NCI-H146 treated with DMSO at 0.1 percent for 48 hours (cell line): ENCODE results near the gene LRMDA.
A peak's percentile ranks its signal among the peaks of the same experiment; 100 is the strongest.

Experiments
- DNase-seq: peaks from one replicate; lab custom pipeline; 2025; ENCODE audit not compliant: unreplicated experiment; lab: John Stamatoyannopoulos, UW

Gene LRMDA

DNA sequence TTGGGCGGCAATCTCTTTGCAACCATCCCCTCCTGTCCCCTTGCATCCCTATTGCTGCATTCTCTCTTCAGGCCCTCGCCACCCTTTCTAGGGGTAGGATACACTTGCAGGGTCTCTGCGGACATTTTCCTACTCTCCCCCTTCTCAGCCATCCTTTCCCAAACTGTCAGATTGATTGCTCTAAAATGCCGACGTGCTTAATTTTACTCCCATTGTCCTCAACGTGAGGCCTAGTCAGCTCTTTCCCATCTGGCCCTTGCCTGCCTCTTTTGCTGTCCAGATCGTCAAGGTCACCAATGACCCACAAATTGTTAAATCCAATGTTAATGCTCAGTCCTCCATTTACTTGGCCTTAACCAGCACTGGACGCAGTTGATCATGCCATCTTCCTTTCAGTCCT, 12.7 kb upstream of the LRMDA start:
- no peak for DNase-seq

DNA sequence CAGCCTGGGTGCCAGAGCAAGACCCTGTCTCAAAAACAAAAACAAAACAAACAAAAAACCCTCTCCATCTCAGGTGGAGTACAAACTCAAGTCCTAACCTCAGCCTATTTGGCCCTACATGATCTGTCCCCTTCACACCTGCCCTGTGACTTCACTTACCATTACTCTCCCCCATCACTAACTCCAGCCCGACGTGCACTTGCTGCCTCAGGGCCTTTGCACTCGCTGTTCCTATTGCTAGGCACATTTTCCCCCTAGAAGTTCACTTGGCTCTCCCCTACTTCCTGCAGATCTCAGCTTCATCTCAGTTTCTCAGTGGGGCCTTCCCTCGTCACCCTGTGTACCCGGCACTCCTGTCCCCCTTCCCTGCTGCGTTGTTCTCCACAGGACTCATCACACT, 8.5 kb upstream of the LRMDA start:
- DNase-seq = no peak

DNA sequence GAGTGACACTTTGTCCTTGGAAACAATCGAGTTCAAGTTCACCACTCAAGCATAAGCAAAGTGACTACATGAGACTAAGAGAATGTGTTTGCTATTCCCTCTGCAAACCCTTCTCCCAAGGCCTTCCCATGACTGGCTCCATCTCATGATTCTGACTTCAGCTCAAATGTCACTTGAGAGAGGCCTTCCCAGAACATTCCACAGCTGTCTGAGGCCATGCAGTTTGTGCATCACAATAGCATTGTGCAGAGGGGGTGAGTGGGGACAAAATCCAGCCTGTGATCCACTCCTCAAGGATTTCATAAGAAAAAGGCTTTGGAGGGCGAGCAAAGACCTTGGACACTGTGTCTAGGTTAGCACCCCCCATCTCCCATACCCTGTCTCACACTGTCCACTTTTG, 6.9 kb upstream of the LRMDA start:
- no peak for DNase-seq

DNA sequence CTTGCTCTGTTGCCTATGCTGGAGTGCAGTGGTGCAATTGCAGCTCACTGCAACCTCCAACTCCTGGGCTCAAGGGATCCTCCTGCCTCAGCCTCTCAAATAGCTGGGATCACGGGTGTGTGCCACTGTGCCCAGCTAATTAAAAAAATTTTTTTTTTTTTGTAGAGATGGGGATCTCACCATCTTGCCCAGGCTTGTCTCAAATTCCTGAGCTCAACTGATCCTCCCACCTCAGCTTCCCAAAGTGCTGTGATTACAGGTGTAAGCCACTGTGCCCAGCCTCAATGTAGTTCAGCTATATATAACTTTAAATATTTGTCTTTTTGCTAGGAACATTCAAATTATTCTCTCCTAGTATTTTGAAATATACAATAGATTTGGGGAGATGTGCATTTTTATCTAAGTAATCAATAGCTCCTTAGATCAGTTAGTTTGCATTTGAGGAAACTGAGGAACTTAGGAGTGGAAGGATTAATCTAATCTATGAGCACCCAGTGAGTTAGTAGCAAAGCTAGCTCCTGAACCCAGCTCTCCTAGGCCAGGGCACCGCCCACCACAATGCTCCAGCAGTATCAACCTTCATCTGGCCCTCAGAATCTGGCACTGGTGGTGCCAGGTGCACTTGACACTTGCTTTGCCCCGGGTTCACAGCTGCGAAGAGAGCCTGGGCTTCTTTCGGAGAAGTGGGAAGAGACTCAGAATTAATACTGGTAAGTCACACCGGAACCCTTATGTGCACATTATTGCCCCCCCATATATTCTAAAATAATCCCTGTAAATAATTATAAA, 5.9 kb upstream of the LRMDA start:
- DNase-seq = no peak

DNA sequence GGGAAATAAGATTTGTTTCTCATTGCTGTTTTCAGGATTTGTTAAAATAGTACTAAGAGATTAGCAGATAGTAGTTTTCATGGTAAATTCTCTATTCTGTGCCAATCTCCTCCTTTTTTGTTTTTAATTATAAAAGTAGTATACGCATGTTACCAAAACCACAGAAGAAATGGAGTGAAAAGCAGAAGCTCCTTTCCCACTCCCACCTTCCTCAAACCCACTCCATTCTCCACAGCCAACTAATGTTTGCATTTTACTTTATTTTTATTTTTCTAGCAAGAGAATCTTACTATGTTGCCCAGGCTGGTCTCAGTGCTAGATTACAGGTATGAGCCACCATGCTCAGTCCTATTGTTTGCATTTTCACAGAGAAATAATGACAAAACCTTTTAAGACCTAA, 4.5 kb upstream of the LRMDA start:
- DNase-seq = no peak

DNA sequence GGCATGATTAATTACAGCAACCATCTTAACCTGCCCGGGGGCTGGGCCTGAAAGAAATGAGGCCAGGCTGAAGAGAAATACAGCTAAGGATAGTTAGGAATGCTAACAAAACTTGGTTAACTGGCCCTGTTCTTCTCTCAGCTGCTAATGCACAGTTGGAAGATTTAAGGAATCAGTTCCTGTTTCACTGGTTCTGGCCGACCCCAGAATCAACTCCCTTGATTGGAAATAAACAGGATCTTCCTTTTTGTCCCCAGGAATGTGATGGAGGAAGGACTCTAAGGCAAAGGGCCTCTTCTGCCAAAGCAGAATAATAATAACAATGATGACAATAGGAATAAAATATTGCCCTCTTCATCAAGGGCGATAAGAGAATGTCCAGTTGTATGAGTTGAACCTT, 3.5 kb upstream of the LRMDA start:
- no peak for DNase-seq

DNA sequence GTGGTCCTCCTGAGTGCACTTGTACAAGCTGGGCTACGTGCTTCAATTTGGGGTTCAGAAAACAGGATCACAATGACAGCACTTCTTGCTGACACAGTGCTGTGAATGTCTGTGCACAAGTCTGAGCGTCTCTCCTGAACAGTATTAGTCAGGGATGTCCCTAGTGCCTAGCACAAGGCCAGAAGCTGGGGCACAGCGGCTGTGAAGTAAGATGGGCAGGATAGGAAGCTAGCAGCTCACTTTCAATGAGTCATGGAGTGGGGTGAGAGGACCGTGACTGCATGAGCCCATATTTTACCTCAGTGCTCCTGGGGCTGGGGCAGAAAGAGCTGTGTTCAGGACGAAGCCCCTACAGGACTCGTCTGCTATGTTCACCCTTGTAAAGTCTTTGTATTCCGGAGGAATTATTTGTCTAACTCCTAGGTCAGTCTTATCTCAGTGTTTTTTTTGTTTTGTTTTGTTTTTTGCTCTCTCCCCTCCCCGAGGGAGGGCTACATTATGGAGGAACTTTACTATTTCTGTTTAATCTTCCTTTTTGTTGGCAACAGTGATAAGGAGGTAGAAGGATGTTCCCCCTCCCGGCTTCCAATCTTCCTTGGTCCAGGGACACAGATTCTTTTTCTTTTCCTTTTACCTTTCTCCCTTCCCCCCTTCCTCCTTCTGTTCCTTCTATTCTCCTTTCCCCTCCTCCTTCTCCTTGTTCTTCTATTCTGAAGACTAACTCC, 2.8 kb upstream of the LRMDA start:
- DNase-seq = no peak

DNA sequence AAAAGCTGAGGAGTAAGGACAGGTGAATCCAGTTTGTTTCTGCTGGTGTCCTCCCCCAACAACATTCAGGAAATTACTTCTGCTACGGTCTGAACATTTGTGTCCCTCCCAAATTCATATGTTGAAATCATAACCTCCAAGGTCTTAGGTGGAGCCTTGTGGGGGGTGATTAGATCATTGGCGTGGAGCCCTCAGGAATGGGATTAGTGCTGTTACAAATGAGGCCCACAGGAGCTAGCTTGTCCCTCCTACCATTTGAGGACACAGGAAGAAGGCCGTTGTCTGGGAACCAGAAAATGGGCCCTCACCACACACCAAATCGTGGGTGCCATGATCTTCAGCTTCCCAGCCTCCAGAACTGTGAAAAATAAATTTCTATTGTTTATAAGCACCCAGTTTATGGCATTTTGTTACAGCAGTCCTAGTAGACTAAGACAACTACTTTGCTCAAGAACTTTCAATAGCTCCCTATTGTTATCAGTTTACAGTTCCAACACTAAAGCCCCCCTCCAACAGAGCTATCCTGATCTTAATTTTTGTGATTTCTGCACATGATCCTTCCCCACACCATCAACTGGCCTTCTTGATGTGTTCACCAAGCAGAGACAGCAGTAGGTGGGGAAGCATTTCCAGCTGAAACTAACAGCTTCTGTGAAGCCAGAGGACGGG, 2.1 kb upstream of the LRMDA start:
- DNase-seq = no peak

DNA sequence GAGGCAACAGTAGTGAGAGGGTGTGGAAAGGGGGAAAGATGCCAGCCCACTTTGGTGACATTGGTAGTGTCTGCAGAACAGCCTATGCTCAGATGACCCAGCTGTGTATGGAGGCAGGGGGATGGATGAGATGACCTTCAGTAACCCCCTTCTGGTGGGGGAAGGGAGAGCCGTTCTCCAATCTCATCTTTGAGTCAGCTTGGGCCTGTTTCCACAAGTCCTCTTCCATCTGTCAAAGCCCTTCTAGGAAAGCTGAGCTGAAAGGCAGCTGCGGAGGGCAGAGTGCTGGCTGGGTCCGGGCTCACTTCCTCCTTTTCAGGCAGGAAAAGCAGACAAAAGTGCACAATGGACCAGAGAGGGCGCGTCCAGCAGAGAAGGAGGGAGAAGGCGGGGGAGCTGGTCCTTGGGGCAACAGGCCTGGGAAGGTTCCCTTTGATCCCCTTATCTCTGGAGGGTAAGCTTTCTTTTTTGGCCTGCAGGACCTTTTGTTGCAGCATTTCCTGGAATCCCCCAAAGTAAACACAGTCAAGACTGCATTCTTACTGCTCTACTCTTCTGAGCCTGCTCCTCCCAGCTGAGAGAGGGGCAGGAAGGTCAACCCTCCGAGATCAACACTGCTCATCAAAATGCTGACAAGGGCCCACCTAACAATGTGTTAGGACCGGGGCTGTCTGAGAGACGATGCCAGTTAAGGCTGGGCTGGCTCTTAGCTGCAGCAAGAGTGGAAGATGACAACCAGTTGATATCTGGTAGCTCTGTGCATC, 1.2 kb upstream of the LRMDA start:
- peak; percentile 31 for DNase-seq

DNA sequence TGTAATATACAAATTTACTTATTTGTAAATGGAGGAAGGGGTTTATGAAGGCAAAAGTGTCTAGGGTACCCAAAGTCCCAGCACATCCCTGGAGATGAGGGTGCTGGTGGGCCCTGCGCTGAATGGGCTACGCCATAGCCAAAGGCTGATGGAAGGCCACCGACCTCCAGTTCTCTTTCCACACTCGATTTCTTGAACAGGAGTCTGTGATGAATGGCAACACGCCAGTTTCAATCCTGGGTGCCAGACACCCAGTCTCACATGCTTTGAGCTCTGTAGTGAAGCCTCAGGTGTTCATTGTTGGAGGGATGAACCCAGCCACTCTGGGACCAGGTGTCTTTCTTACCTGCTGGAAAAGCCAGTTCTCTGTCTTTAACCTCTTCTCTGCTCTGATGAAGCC, 752 bp downstream of the LRMDA start:
- no peak for DNase-seq

DNA sequence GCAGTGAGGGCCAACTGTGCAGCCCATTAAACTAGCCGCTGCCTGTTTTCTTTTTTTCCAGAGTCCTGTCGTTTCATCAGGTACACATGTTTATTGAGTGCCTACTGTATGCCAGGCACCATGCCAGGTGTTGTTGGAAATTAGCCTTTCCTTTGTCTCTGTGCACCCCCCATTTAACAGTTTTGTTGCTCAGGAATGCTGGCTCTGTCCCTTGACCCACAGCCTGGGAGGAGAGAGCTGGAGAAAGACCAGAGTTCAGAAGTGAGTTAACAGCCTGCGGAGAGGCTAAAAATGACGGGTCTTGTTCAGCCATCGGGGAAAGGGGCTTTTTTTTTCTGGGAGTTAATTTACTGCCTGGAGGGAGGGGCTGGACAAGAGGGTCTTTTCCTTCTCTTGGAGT, 1.3 kb downstream of the LRMDA start:
- no peak for DNase-seq

DNA sequence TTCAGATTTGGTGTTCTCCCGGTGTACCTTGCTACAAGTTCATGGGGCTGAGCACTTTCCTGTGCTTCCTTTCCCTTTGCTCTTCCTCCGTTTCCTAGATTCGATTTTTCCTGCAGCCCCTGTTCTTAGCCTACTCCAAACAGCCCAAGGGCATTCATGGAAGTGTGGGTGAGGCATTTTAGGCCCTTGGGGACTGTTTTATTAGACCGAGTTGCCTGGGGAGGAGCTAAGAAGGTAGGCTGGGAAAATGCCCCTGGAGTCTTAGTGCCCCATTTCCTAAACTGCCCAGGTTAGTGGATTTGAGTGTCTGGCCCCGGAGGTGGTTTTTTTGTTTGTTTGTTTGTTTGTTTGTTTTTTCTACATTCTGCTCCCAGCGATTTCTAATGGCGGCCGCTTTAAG, 1.8 kb downstream of the LRMDA start:
- DNase-seq = no peak

DNA sequence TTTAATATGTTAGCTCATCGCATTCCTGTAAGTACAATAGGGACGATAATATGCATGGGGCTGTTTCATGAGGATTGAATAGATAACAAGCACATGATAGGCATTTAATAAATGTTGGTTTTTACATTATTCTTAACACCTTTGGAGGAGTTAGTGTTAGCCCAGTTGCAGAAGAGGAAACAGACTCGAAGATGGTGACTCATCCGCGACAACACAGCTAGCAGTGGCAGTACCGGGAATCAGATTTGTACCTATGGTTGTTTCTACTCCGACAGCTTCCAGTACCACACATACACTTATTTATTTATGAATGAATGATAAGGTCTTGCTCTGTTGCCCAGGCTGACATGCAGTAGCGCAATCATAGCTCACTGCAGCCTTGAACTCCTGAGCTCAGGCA, 2.9 kb downstream of the LRMDA start:
- DNase-seq = no peak

DNA sequence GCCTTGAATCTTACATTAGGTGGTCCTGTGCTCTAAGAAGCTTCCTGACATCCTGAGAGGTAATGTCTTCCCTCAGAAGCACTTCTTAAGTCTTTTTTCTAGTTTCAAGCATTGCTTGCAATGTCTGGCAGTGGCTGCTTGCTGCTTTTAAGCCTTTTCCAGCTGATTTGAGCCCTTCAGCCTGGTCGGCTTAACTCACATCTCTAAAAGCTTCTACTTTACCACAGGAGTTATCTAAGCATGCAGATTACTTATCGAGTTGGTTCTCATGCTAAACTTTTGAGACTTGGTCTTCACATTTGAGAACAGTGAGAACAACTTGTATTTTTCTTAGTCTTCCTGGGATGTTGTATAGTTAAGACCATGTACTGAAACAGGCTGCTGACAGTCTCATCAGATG, 3.9 kb downstream of the LRMDA start:
- DNase-seq = no peak

DNA sequence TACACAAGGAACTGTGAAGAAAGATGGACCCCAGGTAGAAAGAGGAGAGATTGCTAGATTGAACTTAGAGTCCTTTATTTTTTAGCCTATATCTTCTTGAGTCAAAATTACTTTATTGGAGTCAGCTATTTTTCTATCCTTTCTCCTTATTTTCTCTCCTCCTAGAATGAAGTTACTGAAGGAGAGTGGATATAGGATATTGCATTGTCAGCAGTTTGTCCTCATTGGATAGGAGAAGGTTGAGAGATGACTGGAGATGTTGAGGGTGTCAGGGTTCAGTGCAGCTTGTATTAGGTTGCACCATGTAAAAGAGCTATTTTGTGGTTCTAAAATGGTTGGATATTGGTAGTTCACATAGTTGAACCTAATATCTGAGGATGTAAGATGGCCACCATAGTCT, 5.5 kb downstream of the LRMDA start:
- no peak for DNase-seq

DNA sequence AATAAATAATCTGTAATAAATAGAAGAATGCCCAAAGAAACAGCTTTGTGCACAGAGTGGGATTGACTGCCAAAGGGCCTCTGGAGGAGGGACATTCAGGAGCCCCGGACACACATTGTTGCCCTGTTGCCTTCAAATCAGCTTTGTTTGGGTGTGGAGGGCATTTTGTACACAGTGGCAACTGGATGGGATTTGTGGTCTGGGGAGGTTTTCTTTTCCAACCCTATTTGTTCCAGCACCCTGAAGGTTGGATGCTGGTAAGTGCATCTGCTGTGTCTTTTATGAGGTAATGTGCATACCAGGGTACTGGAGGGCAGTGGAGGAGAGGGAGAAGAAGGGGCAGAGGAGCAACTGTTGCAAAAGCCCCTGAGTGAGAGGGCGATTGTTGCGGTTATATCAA, 6.3 kb downstream of the LRMDA start:
- DNase-seq = no peak

DNA sequence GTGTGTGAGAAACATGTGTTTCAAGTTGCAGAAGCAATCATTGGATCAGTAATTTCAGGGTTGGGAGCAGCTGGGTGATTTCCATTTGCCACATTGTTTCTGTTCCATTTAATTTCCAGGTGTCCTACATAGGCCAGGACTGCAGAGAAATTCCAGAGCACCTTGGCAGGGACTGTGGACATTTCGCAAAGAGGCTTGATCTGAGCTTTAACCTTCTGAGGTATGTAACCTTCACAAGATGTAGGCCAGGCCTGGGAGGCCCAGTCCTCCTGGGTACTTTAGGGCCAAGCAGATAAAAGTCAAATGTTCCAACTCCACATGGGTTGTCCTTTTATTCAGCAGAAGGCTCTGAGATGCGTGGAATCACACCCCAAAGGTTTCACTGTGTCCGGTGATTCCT, 6.9 kb downstream of the LRMDA start:
- DNase-seq = no peak

DNA sequence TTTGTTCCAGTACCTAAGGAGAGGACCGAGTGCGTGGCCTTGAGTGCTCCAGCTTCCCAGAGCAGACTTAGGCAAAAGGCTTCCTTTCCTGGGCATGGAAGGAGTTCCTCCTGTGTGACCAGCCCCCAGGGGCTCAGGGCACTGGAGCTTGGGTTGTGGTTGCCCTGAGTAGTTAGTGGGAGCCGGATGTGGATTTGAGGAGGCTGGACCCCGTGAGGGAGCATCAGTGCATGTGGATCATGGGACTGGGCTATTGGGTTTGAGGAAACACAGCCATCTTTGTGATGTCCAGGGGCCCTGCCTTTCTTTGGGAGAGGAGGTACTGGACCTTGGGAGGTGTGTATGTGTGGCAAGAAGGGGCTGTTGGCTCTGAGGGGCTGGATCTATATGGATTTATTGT, 8.4 kb downstream of the LRMDA start:
- no peak for DNase-seq

DNA sequence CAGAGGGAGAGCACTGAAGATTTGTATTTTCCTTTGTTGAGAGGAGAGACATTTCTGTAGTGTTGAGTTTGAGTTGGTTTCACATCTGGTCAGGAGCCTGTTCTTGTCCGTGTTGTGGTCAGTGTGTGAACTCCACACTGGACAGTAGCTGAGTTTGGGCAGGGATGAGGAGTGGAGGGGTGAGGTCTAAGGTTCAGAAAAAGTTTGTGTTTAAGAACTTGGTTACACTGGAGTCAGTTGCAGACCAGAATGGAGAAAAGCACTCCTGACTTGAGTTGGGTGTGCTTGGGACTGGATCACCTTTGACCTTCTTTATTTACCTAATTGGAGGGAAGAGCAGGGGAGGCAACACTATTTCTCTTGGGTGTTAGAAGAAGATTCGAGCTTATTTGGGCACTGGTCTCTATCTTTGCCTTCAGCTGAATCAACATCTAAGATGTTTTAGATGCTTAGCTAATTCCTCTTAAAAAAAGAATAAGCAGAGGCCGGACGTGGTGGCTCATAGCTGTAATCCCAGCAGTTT, 8.9 kb downstream of the LRMDA start:
- no peak for DNase-seq

DNA sequence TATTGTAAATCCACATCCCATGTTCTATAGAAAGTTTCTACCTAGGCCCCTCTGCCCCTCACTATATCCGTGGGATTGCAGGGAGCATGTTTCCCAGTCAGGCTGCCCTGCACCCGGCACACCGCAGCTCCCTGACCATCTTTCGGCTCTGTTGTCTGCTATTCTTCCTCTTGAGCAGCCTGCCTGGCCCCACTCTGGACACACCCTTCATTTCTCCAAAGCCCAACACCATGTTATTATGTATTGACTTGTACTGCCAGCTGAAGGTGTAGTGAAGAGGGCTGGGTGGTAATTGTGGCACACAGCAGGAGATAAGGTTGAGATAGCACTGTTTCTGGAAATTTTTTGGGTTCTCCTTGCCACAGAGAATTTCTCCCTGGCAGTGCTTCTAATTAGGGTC, 9.8 kb downstream of the LRMDA start:
- peak; percentile 29 for DNase-seq

DNA sequence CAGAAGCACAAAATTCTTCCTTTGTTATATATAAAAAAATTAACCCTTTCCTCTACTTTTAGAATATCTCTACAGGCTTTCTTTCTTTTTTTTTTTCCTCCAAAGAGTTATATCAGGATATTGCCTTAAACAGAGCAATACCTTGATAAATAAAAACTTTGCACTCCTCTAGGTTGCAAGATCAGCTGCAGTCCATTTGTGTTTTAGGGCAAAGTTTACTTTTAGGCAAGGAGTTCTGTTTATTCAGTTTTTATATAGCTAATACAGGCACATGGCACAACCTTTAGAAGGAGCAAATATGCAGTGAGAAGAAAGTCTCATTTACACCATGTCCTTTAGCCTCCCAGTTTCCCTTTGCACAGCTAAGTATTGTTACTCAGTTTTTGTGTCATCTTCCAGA, 10.3 kb downstream of the LRMDA start:
- no peak for DNase-seq
